Fibroblast of the aortic adventitia (primary cell): ENCODE measurements around the gene HNRNPA2B1. TPM values are rescaled to one million over a fixed set of nuclear protein-coding genes. Genes with fewer than 3 reads are reported as not detected.

Experiments used
- DNase-seq: peaks from one replicate; pipeline ENCODE4 v3.0.0-alpha.2; 2010; ENCODE audit warnings: low read depth
- H3K4me3 ChIP-seq: 2 replicates; pipeline ENCODE4 v1.5.1; 2011; ENCODE audit warnings: low read depth, mild to moderate bottlenecking, control low read depth, low read length, moderate library complexity
- CTCF ChIP-seq: IDR thresholded peaks from 2 replicates; pipeline ENCODE4 v1.5.1; 2011; ENCODE audit warnings: mild to moderate bottlenecking, low read length, control low read depth, inconsistent platforms; ENCODE audit not compliant: insufficient read depth
- total RNA-seq: library from RNA; depleted of rRNA; stranded (reverse); fragments of >200 nt; gene quantifications from 2 replicates; pipeline ENCODE4 v1.2.3, GENCODE V29; 2012; ENCODE audit warnings: low replicate concordance

The HNRNPA2B1 gene
- total RNA-seq, 1 donor: 141 TPM

- no peak for DNase-seq
- no peak for TF ChIP-seq CTCF
- no peak overlapping the region for H3K4me3 ChIP-seq
Measured at GRCh38 chr7:26160896-26161295, 39.6 kb downstream of the HNRNPA2B1 start.

GRCh38 chr7:26159243-26159642, 41.3 kb downstream of the HNRNPA2B1 start:
- H3K4me3 ChIP-seq: no peak overlapping the region
- TF ChIP-seq CTCF: no peak
- no peak for DNase-seq

GRCh38 chr7:26157520-26158105, 42.9 kb downstream of the HNRNPA2B1 start:
- no peak for TF ChIP-seq CTCF
- H3K4me3 ChIP-seq: no peak overlapping the region
- no peak for DNase-seq

GRCh38 chr7:26156451-26157420, 43.8 kb downstream of the HNRNPA2B1 start:
- TF ChIP-seq CTCF: no peak
- DNase-seq: peak; percentile 90
- H3K4me3 ChIP-seq: no peak overlapping the region

- peak; percentile 23 for DNase-seq
- no peak for TF ChIP-seq CTCF
- peak overlapping the region; percentile 34 for H3K4me3 ChIP-seq
Measured at GRCh38 chr7:26155531-26156375, 44.8 kb downstream of the HNRNPA2B1 start.
